OCI-LY1 (cell line): ENCODE data around the gene ST6GALNAC5.

Source experiments
- CTCF ChIP-seq: fragments of 200-600 bp; sonication (generic), shearing (Covaris generic); IDR thresholded peaks from 2 replicates; pipeline ENCODE4 v1.5.1; 2017; ENCODE audit warnings: mild to moderate bottlenecking, antibody characterized with exemption, low read length, moderate library complexity, mixed read lengths
- EZH2 ChIP-seq: fragments of 200-600 bp; sonication (generic), shearing (Covaris generic); IDR thresholded peaks from 2 replicates; pipeline ENCODE4 v1.8.0; 2017; ENCODE audit warnings: borderline replicate concordance, mixed run types, mild to moderate bottlenecking, antibody characterized with exemption, low read length, moderate library complexity, mixed read lengths

DNA sequence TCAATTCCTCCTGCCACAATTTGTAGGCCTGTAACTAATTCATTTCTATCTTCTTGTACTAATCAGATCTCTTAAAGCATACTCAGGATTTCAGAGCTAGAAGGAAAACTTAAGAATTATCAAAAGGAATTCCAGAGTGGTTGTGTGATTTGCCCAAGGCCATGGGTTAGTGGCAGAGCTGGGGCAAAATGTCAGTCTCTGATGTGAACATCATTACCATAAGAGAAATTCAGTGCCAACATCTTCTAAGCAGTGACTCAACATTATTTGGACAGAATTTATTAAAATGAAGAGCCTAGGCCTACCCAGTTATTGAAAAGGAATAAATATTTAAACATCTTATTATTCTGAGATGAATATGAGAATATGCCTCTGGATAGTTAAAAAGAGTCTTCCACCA lies 14.5 kb downstream of the ST6GALNAC5 start:
- no peak for TF ChIP-seq CTCF
- TF ChIP-seq EZH2: no peak
